ENCODE measurements around the gene ATOX1. TPM values are rescaled to one million over a fixed set of nuclear protein-coding genes. Genes with fewer than 3 reads are reported as not detected.

ATOX1 gene
- total and polyA plus RNA-seq, 2 of the 8 experiments (the other 6 are each of a cell fraction or from before 2014, with no cell fraction given) = 79.9 to 232 TPM

GRCh38 chr5:151739939-151740335, 18.5 kb downstream of the ATOX1 start (continued):
- TF ChIP-seq FOSL1 (IDR thresholded peaks at IDR 0.05; ENCODE audit: insufficient read depth, low read depth, low read length) (no peak), SP4 (IDR thresholded peaks at IDR 0.05; ENCODE audit: low read length) (no peak), TEAD4 (IDR thresholded peaks at IDR 0.05; ENCODE audit: low read depth, low read length) (peak; percentile 75; the same call in 1 of the 2 replicates), SIRT6 (IDR thresholded peaks at IDR 0.05; ENCODE audit: low read length) (no peak), RBBP5 (IDR thresholded peaks at IDR 0.05; ENCODE audit: borderline replicate concordance, low read depth, low read length) (0 out of 2 replicates have a peak, but pooled peaks have one; percentile 17), USF2 (IDR thresholded peaks at IDR 0.05; ENCODE audit: low read length) (no peak), TAF7 (optimal IDR thresholded peaks at IDR 0.05; ENCODE audit: borderline replicate concordance, low read depth, low read length) (no peak), BACH1 (IDR thresholded peaks at IDR 0.05; ENCODE audit: low read length) (no peak), RAD21 (IDR thresholded peaks at IDR 0.05 in 1 of 2, conservative IDR thresholded peaks at IDR 0.05 in 1 of 2; ENCODE audit: low read depth in 2 of 2, low read length in 2 of 2) (no peak)
- TF ChIP-seq, protein P1, sequence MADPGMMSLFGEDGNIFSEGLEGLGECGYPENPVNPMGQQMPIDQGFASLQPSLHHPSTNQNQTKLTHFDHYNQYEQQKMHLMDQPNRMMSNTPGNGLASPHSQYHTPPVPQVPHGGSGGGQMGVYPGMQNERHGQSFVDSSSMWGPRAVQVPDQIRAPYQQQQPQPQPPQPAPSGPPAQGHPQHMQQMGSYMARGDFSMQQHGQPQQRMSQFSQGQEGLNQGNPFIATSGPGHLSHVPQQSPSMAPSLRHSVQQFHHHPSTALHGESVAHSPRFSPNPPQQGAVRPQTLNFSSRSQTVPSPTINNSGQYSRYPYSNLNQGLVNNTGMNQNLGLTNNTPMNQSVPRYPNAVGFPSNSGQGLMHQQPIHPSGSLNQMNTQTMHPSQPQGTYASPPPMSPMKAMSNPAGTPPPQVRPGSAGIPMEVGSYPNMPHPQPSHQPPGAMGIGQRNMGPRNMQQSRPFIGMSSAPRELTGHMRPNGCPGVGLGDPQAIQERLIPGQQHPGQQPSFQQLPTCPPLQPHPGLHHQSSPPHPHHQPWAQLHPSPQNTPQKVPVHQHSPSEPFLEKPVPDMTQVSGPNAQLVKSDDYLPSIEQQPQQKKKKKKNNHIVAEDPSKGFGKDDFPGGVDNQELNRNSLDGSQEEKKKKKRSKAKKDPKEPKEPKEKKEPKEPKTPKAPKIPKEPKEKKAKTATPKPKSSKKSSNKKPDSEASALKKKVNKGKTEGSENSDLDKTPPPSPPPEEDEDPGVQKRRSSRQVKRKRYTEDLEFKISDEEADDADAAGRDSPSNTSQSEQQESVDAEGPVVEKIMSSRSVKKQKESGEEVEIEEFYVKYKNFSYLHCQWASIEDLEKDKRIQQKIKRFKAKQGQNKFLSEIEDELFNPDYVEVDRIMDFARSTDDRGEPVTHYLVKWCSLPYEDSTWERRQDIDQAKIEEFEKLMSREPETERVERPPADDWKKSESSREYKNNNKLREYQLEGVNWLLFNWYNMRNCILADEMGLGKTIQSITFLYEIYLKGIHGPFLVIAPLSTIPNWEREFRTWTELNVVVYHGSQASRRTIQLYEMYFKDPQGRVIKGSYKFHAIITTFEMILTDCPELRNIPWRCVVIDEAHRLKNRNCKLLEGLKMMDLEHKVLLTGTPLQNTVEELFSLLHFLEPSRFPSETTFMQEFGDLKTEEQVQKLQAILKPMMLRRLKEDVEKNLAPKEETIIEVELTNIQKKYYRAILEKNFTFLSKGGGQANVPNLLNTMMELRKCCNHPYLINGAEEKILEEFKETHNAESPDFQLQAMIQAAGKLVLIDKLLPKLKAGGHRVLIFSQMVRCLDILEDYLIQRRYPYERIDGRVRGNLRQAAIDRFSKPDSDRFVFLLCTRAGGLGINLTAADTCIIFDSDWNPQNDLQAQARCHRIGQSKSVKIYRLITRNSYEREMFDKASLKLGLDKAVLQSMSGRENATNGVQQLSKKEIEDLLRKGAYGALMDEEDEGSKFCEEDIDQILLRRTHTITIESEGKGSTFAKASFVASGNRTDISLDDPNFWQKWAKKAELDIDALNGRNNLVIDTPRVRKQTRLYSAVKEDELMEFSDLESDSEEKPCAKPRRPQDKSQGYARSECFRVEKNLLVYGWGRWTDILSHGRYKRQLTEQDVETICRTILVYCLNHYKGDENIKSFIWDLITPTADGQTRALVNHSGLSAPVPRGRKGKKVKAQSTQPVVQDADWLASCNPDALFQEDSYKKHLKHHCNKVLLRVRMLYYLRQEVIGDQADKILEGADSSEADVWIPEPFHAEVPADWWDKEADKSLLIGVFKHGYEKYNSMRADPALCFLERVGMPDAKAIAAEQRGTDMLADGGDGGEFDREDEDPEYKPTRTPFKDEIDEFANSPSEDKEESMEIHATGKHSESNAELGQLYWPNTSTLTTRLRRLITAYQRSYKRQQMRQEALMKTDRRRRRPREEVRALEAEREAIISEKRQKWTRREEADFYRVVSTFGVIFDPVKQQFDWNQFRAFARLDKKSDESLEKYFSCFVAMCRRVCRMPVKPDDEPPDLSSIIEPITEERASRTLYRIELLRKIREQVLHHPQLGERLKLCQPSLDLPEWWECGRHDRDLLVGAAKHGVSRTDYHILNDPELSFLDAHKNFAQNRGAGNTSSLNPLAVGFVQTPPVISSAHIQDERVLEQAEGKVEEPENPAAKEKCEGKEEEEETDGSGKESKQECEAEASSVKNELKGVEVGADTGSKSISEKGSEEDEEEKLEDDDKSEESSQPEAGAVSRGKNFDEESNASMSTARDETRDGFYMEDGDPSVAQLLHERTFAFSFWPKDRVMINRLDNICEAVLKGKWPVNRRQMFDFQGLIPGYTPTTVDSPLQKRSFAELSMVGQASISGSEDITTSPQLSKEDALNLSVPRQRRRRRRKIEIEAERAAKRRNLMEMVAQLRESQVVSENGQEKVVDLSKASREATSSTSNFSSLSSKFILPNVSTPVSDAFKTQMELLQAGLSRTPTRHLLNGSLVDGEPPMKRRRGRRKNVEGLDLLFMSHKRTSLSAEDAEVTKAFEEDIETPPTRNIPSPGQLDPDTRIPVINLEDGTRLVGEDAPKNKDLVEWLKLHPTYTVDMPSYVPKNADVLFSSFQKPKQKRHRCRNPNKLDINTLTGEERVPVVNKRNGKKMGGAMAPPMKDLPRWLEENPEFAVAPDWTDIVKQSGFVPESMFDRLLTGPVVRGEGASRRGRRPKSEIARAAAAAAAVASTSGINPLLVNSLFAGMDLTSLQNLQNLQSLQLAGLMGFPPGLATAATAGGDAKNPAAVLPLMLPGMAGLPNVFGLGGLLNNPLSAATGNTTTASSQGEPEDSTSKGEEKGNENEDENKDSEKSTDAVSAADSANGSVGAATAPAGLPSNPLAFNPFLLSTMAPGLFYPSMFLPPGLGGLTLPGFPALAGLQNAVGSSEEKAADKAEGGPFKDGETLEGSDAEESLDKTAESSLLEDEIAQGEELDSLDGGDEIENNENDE (IDR thresholded peaks at IDR 0.05; ENCODE audit: insufficient replicate concordance, low read length) = no peak

All from H1 (cell line).